ENCODE results near the gene ATP5F1C.

DNA sequence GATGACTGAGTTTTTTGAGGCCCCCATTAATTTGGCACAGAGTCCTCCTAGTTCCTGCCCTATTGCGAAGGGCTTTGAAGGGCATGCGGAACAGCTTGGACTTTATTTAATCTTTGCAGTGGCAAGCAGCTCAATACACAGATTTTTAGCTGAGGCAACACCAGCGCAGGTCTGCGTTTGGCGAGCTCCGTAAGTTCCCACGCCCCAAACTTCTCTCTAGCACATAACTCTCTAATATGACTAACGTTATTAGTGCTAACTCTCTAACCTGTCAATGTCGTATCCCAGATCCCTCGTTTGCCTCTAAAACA, 30.0 kb downstream of the ATP5F1C start:
- TF ChIP-seq CTCF (IDR thresholded peaks at IDR 0.05) (no peak), EP300 (IDR thresholded peaks at IDR 0.05; ENCODE audit: low read depth) (no peak), POLR2A (IDR thresholded peaks at IDR 0.05) (no peak)

All from transverse colon (tissue), 3 donors.